ENCODE measurements around the gene PRKAA1.

PRKAA1 gene

DNA sequence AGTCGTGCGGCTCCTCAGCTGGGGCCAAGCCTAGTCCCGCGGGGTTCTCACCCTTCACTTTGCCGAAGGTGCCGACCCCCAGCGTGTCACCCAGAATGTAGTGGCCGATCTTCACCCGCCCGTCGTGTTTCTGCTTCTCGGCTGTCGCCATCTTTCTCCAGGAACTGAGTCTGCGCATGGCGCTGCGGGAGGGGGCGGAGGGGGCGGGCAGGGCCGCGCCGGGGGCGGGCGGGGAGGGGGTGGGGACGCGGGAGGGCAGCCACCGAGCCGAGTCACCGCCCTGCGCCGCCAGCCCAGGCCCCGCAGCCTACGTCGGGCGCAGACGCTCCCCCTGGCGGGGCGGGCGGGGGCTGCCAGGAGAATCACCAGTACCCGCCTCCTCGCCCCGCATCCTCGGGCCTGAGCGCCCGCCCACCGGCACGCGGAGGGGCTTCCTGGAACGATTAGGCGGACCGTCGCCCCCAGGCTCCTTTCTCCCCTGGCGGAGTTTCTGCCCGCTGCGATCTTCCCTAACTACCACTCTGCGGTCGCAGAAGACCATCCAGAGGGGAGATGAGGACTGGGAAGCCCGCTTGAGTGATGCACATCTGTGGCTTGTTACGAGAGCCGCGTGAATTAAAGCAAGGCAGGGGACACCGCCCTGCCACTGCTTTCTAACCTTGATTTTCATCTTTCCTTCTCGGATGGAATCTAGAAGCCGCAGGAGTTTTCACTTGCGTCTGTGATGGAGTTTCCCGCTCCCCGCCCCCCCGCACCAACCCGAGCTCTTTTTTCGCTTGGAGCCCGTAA is at the start of gene PRKAA1 (continued):
- TF ChIP-seq ZNF394 (tag by site-specific recombination; IDR thresholded peaks at IDR 0.05; ENCODE audit: borderline replicate concordance), result 0 out of 2 replicates have a peak, but pooled peaks have one; percentile 4
- TF ChIP-seq, protein P1, sequence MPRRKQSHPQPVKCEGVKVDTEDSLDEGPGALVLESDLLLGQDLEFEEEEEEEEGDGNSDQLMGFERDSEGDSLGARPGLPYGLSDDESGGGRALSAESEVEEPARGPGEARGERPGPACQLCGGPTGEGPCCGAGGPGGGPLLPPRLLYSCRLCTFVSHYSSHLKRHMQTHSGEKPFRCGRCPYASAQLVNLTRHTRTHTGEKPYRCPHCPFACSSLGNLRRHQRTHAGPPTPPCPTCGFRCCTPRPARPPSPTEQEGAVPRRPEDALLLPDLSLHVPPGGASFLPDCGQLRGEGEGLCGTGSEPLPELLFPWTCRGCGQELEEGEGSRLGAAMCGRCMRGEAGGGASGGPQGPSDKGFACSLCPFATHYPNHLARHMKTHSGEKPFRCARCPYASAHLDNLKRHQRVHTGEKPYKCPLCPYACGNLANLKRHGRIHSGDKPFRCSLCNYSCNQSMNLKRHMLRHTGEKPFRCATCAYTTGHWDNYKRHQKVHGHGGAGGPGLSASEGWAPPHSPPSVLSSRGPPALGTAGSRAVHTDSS (tag by site-specific recombination; IDR thresholded peaks at IDR 0.05), result peak; percentile 70
- no peak for TF ChIP-seq ZNF473 (tag by site-specific recombination; IDR thresholded peaks at IDR 0.05)
- TF ChIP-seq ZNF654 (tag by site-specific recombination; IDR thresholded peaks at IDR 0.05; ENCODE audit: low read depth), result no peak
- TF ChIP-seq KLF9 (tag by site-specific recombination; IDR thresholded peaks at IDR 0.05; ENCODE audit: low read depth), result peak; percentile 77
- no peak for TF ChIP-seq ZNF423 (tag by site-specific recombination; IDR thresholded peaks at IDR 0.05)
- TF ChIP-seq, protein P2, sequence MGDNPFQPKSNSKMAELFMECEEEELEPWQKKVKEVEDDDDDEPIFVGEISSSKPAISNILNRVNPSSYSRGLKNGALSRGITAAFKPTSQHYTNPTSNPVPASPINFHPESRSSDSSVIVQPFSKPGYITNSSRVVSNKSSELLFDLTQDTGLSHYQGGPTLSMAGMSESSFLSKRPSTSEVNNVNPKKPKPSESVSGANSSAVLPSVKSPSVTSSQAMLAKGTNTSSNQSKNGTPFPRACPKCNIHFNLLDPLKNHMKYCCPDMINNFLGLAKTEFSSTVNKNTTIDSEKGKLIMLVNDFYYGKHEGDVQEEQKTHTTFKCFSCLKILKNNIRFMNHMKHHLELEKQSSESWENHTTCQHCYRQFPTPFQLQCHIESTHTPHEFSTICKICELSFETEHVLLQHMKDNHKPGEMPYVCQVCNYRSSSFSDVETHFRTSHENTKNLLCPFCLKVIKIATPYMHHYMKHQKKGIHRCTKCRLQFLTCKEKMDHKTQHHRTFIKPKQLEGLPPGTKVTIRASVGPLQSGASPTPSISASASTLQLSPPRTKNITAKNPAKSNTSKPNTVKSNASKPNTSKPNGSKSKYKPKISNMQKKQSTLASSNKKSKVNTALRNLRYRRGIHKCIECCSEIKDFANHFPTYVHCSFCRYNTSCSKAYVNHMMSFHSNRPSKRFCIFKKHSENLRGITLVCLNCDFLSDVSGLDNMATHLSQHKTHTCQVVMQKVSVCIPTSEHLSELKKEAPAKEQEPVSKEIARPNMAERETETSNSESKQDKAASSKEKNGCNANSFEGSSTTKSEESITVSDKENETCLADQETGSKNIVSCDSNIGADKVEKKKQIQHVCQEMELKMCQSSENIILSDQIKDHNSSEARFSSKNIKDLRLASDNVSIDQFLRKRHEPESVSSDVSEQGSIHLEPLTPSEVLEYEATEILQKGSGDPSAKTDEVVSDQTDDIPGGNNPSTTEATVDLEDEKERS (tag by site-specific recombination; IDR thresholded peaks at IDR 0.05), result no peak
- TF ChIP-seq ZNF610 (tag by site-specific recombination; IDR thresholded peaks at IDR 0.05; ENCODE audit: borderline replicate concordance), result peak; percentile 57; the same call in 1 of the 2 replicates
- peak; percentile 91 for TF ChIP-seq ZFHX2 (tag by site-specific recombination; conservative IDR thresholded peaks at IDR 0.05)
- TF ChIP-seq, protein P3, sequence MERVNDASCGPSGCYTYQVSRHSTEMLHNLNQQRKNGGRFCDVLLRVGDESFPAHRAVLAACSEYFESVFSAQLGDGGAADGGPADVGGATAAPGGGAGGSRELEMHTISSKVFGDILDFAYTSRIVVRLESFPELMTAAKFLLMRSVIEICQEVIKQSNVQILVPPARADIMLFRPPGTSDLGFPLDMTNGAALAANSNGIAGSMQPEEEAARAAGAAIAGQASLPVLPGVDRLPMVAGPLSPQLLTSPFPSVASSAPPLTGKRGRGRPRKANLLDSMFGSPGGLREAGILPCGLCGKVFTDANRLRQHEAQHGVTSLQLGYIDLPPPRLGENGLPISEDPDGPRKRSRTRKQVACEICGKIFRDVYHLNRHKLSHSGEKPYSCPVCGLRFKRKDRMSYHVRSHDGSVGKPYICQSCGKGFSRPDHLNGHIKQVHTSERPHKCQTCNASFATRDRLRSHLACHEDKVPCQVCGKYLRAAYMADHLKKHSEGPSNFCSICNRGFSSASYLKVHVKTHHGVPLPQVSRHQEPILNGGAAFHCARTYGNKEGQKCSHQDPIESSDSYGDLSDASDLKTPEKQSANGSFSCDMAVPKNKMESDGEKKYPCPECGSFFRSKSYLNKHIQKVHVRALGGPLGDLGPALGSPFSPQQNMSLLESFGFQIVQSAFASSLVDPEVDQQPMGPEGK (tag by site-specific recombination; IDR thresholded peaks at IDR 0.05), result peak; percentile 97
- no peak; the same call in 1 of the 2 replicates for TF ChIP-seq ZBTB20 (tag by site-specific recombination; IDR thresholded peaks at IDR 0.05)
- TF ChIP-seq ZNF266 (tag by site-specific recombination; IDR thresholded peaks at IDR 0.05; ENCODE audit: low read depth), result no peak
- TF ChIP-seq ZNF16 (tag by site-specific recombination; IDR thresholded peaks at IDR 0.05; ENCODE audit: low read depth), result no peak
- TF ChIP-seq ZEB2 (tag by site-specific recombination; IDR thresholded peaks at IDR 0.05), result peak; percentile 89
- TF ChIP-seq, protein P4, sequence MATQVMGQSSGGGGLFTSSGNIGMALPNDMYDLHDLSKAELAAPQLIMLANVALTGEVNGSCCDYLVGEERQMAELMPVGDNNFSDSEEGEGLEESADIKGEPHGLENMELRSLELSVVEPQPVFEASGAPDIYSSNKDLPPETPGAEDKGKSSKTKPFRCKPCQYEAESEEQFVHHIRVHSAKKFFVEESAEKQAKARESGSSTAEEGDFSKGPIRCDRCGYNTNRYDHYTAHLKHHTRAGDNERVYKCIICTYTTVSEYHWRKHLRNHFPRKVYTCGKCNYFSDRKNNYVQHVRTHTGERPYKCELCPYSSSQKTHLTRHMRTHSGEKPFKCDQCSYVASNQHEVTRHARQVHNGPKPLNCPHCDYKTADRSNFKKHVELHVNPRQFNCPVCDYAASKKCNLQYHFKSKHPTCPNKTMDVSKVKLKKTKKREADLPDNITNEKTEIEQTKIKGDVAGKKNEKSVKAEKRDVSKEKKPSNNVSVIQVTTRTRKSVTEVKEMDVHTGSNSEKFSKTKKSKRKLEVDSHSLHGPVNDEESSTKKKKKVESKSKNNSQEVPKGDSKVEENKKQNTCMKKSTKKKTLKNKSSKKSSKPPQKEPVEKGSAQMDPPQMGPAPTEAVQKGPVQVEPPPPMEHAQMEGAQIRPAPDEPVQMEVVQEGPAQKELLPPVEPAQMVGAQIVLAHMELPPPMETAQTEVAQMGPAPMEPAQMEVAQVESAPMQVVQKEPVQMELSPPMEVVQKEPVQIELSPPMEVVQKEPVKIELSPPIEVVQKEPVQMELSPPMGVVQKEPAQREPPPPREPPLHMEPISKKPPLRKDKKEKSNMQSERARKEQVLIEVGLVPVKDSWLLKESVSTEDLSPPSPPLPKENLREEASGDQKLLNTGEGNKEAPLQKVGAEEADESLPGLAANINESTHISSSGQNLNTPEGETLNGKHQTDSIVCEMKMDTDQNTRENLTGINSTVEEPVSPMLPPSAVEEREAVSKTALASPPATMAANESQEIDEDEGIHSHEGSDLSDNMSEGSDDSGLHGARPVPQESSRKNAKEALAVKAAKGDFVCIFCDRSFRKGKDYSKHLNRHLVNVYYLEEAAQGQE (tag by site-specific recombination; IDR thresholded peaks at IDR 0.05), result no peak
- peak; percentile 87 for TF ChIP-seq ZBTB17 (tag by site-specific recombination; IDR thresholded peaks at IDR 0.05)
- peak; percentile 31; the same call in 1 of the 2 replicates for TF ChIP-seq ZNF324 (tag by site-specific recombination; IDR thresholded peaks at IDR 0.05)
- TF ChIP-seq ZNF664 (tag by site-specific recombination; IDR thresholded peaks at IDR 0.05), result no peak
- TF ChIP-seq FEZF1 (tag by site-specific recombination; IDR thresholded peaks at IDR 0.05), result no peak
- TF ChIP-seq ZIC2 (tag by site-specific recombination; IDR thresholded peaks at IDR 0.05), result no peak; the same call in 1 of the 2 replicates
- no peak for TF ChIP-seq ZNF555 (tag by site-specific recombination; conservative IDR thresholded peaks at IDR 0.05)
- TF ChIP-seq KLF7 (tag by site-specific recombination; IDR thresholded peaks at IDR 0.05; ENCODE audit: borderline replicate concordance), result peak; percentile 84; the same call in 1 of the 2 replicates
- TF ChIP-seq ZNF140 (tag by site-specific recombination; IDR thresholded peaks at IDR 0.05), result no peak
- no peak for TF ChIP-seq ZNF239 (tag by site-specific recombination; IDR thresholded peaks at IDR 0.05)
- no peak for TF ChIP-seq ZNF677 (tag by site-specific recombination; IDR thresholded peaks at IDR 0.05)
- TF ChIP-seq, protein P5, sequence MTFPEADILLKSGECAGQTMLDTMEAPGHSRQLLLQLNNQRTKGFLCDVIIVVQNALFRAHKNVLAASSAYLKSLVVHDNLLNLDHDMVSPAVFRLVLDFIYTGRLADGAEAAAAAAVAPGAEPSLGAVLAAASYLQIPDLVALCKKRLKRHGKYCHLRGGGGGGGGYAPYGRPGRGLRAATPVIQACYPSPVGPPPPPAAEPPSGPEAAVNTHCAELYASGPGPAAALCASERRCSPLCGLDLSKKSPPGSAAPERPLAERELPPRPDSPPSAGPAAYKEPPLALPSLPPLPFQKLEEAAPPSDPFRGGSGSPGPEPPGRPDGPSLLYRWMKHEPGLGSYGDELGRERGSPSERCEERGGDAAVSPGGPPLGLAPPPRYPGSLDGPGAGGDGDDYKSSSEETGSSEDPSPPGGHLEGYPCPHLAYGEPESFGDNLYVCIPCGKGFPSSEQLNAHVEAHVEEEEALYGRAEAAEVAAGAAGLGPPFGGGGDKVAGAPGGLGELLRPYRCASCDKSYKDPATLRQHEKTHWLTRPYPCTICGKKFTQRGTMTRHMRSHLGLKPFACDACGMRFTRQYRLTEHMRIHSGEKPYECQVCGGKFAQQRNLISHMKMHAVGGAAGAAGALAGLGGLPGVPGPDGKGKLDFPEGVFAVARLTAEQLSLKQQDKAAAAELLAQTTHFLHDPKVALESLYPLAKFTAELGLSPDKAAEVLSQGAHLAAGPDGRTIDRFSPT (tag by site-specific recombination; IDR thresholded peaks at IDR 0.05), result peak; percentile 89

All from HEK293 (cell line).